Measurements from ENCODE around the gene HOXA7.

HOXA7 gene

DNA sequence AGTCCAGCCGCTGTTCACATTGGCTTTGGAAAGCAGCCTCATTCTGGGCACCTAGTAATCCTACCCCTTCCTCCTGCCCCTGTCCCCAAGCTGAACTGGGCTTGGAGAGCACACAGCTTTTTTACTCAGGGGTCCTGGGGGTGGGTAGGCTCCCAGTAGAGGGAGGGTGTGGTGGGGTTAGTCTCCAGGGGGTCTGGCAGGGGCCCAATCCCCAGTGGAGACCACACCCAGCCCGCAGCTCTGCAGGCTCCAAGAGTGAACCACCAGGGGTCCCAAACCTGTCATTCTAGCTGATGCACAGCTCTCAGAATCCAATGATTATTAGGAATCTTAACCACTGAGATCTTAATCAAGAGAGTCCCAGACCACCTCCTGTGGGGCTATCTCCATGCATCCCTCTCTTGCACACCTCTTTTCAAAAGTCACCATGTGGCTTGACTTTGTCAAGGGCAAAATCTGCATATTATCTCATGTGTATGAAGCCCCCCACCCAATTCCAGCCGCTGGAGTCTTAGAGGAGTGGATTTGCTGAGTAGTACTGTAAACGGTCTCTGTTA lies 25.9 kb upstream of the HOXA7 start:
- no peak for DNase-seq

- DNase-seq, result no peak
Observed at GRCh38 chr7:27181795-27182275, 25.4 kb upstream of the HOXA7 start.

- no peak for DNase-seq
Observed at GRCh38 chr7:27180431-27181420, 24.3 kb upstream of the HOXA7 start.

DNA sequence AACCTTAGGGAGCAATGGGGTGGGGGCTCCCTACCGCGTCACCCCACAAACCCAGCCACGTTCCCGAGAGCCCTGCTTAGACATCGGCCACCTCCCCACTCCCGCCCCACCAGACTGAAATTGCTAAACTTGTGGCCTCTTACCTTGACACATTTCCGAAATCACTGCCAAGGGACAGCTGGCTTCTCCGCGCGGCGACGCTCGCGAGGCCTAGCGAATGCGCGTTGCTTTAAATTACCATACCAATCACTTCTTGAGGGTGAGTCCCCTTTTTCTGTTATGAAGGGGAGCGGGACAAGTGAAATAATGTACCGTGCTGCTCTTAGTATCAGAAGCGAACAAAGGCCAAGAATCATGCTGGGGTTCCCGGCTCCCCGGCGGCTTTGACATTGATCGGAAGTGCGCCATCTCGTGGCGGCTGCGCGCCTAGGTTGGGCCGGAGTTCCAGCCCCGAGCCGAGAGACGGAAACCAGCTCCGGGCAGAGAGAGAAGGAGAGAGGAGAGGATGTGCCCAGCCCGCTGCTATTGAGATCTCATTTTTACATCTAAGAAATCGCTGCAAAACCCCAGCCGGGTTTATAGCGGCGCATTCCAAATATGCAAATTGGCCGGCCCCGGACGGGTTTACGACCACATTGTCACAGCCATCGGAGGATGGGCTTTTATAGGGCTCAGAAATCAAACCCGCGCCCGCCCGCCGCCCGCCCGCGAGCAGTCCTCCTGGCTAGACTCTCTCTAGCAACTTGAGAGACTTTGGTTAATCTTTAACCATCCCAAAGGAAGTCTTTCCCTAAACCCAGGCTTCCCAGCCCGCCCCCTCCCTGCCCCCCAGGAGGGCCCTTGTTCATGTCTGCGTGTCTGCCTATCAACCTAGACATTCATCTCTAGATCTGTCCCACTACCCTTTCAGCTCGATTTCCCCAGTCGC lies 23.3 kb upstream of the HOXA7 start:
- DNase-seq, result peak; percentile 51

DNA sequence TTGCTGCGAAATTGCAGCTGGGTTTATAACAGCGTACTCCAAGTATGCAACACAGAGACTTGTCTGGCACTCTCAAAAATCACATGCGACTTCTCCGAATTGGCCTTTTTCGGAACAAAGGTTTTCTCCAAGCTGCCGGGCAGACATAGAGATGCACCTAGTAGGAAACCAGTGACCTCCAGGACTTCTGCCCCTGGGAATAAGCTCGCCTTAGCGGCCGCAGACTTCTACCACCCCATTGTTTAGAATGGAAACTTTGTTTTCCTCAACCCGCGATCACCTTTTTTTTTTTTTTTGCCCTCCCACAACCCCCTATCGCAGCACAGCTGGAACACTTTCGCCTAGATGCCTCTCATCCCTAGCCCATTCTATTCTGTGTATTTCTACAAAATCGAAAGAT lies 22.6 kb upstream of the HOXA7 start:
- DNase-seq, result no peak

- no peak for DNase-seq
Observed at GRCh38 chr7:27178366-27178765, 21.9 kb upstream of the HOXA7 start.

DNA sequence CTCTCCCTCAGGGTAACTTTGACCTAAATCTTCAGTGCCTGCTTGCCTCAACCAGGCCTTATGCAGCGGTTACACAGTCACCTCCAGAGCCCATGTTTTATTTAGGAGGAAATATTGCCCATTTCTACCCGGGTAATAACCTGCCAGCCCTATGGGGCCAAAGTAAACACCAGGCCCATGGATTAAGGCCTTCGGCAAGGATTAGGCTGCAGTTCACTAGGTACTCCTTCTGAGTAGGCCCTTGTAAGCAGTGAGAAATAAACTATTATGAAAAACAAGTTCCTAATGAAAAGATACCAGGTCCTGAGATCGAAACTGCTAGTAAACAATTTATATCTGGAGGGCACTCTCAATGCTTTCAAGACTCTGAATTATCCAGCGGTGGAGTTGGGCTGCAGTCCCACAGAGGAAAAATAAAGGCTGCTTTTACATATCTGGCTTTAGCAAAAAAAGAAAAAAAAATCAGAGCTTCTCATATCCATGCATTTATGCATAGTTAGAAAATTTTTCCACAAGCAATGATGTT lies 21.4 kb upstream of the HOXA7 start:
- DNase-seq, result no peak

DNA sequence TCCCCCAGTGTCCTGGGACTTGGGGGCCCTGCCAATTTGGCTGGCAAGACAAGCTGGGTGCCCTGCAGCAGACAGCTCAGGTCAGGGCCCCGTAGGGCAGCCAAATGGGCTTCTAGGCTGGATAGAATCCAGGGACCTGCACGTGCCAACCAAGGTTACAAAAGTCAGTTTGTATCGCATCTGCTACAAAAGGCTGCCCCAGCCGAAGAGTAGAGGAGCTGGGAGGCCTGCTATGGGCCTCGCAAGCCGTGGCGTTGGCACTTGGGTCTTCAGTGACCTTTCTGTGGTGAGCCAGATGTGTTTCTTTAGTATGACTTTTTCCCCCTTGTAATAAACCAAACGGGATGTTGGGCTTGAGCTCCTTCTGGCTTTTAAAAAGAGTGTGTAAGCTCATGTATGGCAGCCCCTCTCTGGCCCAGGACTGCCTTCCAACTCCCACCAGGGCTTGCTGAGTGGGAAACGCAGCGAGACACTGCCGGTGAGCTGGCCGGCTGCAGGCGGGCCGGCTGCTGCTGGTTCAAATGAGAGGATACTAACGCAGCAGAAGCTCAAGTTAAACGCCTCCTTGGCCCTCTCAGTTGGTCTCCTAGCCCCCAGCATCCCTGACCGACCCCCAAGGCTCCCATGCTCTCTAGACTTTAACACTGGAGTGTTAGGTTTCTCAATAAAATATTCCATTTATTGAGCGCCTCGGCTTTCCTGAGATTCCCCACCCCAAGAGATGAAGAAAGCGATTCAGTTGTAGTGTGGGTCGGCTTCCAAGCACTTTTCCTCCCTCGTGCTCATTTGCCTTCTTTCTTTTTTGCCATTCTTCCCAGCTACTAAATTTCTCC lies 20.7 kb upstream of the HOXA7 start:
- DNase-seq, result no peak

- no peak for DNase-seq
Observed at GRCh38 chr7:27176524-27176845, 20.0 kb upstream of the HOXA7 start.

GRCh38 chr7:27175626-27176523 lies 19.4 kb upstream of the HOXA7 start:
- no peak for DNase-seq

- no peak for DNase-seq
Observed at GRCh38 chr7:27174874-27175625, 18.6 kb upstream of the HOXA7 start.

- DNase-seq, result no peak
Observed at GRCh38 chr7:27173956-27174873, 17.7 kb upstream of the HOXA7 start, which contains the start of gene HOXA10. Gene HOXA10 (minus strand): TSS chr7:27174320. CDS start chr7:27174306, 14 bp downstream.

GRCh38 chr7:27173511-27173955 lies 17.1 kb upstream of the HOXA7 start:
- no peak for DNase-seq

DNA sequence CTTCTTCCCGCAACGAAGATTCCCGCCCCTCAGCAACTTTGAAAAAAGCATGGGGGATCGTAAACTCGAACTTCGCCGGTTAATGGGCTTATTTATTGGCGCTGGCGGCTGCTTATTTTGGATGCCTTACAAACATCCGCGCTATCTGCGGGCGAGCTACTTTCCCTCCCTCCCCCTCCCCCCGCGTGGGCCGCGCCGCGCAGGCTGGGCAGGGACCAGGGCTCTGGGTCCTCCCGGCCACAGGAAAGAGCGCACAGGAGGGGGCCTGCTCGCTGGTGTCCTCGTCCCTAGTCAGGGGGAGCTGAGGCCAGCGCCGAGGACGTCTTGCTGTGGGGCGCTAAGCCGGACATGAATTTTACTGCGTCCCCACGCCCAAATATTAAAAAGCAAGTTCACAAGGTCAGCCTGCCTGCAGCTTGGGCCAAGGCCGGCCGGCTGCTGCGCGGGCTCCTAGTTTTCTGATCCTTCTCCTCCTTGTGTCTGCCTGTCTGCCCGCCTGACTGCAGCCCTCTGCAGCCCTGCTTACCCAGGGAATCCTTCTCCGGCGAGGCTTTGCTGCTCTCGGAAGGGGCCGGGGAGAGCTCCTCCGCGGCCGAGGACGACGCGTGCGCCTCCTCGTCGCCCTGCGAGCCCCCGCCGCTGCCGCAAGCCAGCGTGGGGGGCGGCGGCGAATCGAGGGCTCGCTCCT lies 16.5 kb upstream of the HOXA7 start:
- DNase-seq, result no peak

- no peak for DNase-seq
Observed at GRCh38 chr7:27172315-27172774, 15.9 kb upstream of the HOXA7 start.

- no peak for DNase-seq
Observed at GRCh38 chr7:27171637-27172314, 15.3 kb upstream of the HOXA7 start.

GRCh38 chr7:27171325-27171636 lies 14.8 kb upstream of the HOXA7 start:
- DNase-seq, result no peak
